ENCODE results near the gene MSI2. TPM values are rescaled to one million over a fixed set of nuclear protein-coding genes. Genes with fewer than 3 reads are reported as not detected.

Gene MSI2
- total RNA-seq, 4 donors from 2014 or later: 60.7 to 101 (median 70.9) TPM

GRCh38 chr17:57539529-57540301 is 283.4 kb downstream of the MSI2 start:
- 81 to 92% methylated on average over 8 of the region's 8 CpGs for whole genome bisulfite sequencing, 2 donors
- no peaks in the 10 kb centered on the region for H3K36me3 ChIP-seq
- H3K4me3 ChIP-seq (replicated peaks in 1 of 3): no peak overlapping the region
- TF ChIP-seq POLR2A (IDR thresholded peaks at IDR 0.05) (no peak), CTCF (IDR thresholded peaks at IDR 0.05) (no peak)
- H3K27me3 ChIP-seq: no peaks in the 10 kb centered on the region
- H3K4me1 ChIP-seq: peaks cover 4 to 18% of the 10 kb centered on the region in 2 donors
- H3K9me3 ChIP-seq: no peaks in the 10 kb centered on the region
- H3K27ac ChIP-seq: no peak overlapping the region
- intact Hi-C loops (cut with DNase I): no loop called here
- DNase-seq: no peak

- intact Hi-C loops (cut with DNase I): no loop called here
- Histone ChIP-seq H3K36me3 (no peaks in the 10 kb centered on the region), H3K9me3 (no peaks in the 10 kb centered on the region), H3K27me3 (no peaks in the 10 kb centered on the region), H3K27ac (no peak overlapping the region), H3K4me3 (replicated peaks in 1 of 3) (no peak overlapping the region), H3K4me1 (peaks cover 0 to 11% of the 10 kb centered on the region in 2 donors)
- TF ChIP-seq POLR2A (IDR thresholded peaks at IDR 0.05) (no peak), CTCF (IDR thresholded peaks at IDR 0.05) (no peak)
- 98 to 100% methylated on average over 2 of the region's 2 CpGs for WGBS, 2 donors
- DNase-seq: no peak
Observed at GRCh38 chr17:57540596-57540995, 284.3 kb downstream of the MSI2 start.

- Histone ChIP-seq H3K4me3 (replicated peaks in 1 of 3) (no peak overlapping the region), H3K36me3 (no peaks in the 10 kb centered on the region), H3K4me1 (peaks cover 0 to 11% of the 10 kb centered on the region in 2 donors), H3K27ac (no peak overlapping the region), H3K9me3 (no peaks in the 10 kb centered on the region), H3K27me3 (no peaks in the 10 kb centered on the region)
- no peak for TF ChIP-seq CTCF (IDR thresholded peaks at IDR 0.05)
- TF ChIP-seq POLR2A (IDR thresholded peaks at IDR 0.05): no peak
- intact Hi-C loops (cut with DNase I): no loop called here
- DNase-seq: no peak
- WGBS, 2 donors: 93 to 97% methylated on average over 4 of the region's 4 CpGs
Observed at GRCh38 chr17:57541049-57541448, 284.7 kb downstream of the MSI2 start.

GRCh38 chr17:57541472-57542394 is 285.4 kb downstream of the MSI2 start:
- Histone ChIP-seq H3K36me3 (no peaks in the 10 kb centered on the region), H3K9me3 (no peaks in the 10 kb centered on the region), H3K27me3 (no peaks in the 10 kb centered on the region), H3K4me3 (replicated peaks in 1 of 3) (no peak overlapping the region), H3K4me1 (peaks cover 0 to 11% of the 10 kb centered on the region in 2 donors), H3K27ac (no peak overlapping the region)
- DNase-seq: no peak
- intact Hi-C loops (cut with DNase I): no loop called here
- 89 to 93% methylated on average over 17 of the region's 17 CpGs for WGBS, 2 donors
- TF ChIP-seq CTCF (IDR thresholded peaks at IDR 0.05) (no peak), POLR2A (IDR thresholded peaks at IDR 0.05) (no peak)

All from thyroid gland (tissue), 4 donors.